Progenitor cell of endocrine pancreas (in vitro differentiated cells): ENCODE data around the gene PAWR. TPM values are rescaled to one million over a fixed set of nuclear protein-coding genes. Genes with fewer than 3 reads are reported as not detected.

Experiments used
- DNase-seq: peaks from one replicate; pipeline ENCODE4 v3.0.0; 2021; ENCODE audit warnings: low spot score; ENCODE audit not compliant: unreplicated experiment
- H3K27ac Mint-ChIP-seq: 2 replicates; pipeline ENCODE4 v1.8.0; 2021; ENCODE audit warnings: mild to moderate bottlenecking, moderate library complexity, mixed read lengths
- H3K27me3 Mint-ChIP-seq: 2 replicates; pipeline ENCODE4 v1.8.0; 2021; ENCODE audit warnings: mixed read lengths
- H3K36me3 Mint-ChIP-seq: 2 replicates; pipeline ENCODE4 v1.8.0; 2022; ENCODE audit warnings: mixed read lengths; ENCODE audit not compliant: insufficient read depth
- H3K4me1 Mint-ChIP-seq: 2 replicates; pipeline ENCODE4 v1.8.0; 2021; ENCODE audit warnings: low read depth, mixed read lengths
- H3K4me3 Mint-ChIP-seq: 2 replicates; pipeline ENCODE4 v1.8.0; 2021; ENCODE audit warnings: low read depth, mild to moderate bottlenecking, moderate library complexity, mixed read lengths
- H3K9me3 Mint-ChIP-seq: 2 replicates; pipeline ENCODE4 v1.8.0; 2021; ENCODE audit warnings: low read depth, mixed read lengths
- total RNA-seq: library from RNA; stranded (reverse); gene quantifications from 2 replicates; pipeline ENCODE4 v1.2.1, GENCODE V29; 2021
- TF ChIP-seq, protein P1 (sequence below): fragments of 200-600 bp; sonication (generic); IDR thresholded peaks from one replicate; pipeline ENCODE4 v1.5.0; 2021; ENCODE audit warnings: antibody characterized with exemption, mild to moderate bottlenecking; ENCODE audit not compliant: unreplicated experiment

PAWR gene
- total RNA-seq, 1 donor from 2014 or later: 85.7 TPM

DNA sequence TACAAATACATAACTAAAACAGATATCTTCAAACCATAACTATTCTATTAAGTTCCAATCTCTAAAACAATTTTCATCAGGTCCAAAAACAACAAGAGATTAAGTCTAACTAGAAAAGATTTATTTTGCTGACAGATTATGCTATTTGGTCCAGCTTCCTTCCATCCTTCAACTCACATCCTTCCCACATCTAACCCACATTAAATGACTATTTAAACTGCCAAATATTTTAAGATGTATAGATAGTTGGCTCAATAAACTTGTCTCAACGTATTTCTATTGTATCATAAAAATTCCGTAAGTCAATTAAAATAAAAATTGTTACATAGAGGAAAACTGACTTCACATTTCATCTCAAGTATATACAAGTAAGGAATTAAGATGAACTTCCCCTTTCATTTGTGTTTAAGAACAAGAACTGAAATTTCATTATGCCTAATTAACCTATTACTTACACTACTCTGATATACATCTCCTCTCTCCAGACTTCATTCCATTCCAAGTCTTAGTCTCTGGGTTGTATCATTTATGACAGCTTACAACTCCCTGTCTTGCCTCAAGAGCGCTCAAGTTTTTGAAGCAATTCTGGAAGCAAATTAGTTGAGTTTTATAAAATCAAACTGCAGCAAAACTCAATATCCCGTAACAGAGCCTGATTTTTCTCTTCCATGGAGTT lies 25.4 kb downstream of the PAWR start:
- H3K27me3 Mint-ChIP-seq: no peaks in the 10 kb centered on the region
- no peak overlapping the region for H3K4me3 Mint-ChIP-seq
- H3K27ac Mint-ChIP-seq: no peak overlapping the region
- peaks cover under 1% of the 10 kb centered on the region for H3K4me1 Mint-ChIP-seq
- H3K9me3 Mint-ChIP-seq: no peaks in the 10 kb centered on the region
- H3K36me3 Mint-ChIP-seq: peaks cover 9% of the 10 kb centered on the region
- TF ChIP-seq, protein P1, sequence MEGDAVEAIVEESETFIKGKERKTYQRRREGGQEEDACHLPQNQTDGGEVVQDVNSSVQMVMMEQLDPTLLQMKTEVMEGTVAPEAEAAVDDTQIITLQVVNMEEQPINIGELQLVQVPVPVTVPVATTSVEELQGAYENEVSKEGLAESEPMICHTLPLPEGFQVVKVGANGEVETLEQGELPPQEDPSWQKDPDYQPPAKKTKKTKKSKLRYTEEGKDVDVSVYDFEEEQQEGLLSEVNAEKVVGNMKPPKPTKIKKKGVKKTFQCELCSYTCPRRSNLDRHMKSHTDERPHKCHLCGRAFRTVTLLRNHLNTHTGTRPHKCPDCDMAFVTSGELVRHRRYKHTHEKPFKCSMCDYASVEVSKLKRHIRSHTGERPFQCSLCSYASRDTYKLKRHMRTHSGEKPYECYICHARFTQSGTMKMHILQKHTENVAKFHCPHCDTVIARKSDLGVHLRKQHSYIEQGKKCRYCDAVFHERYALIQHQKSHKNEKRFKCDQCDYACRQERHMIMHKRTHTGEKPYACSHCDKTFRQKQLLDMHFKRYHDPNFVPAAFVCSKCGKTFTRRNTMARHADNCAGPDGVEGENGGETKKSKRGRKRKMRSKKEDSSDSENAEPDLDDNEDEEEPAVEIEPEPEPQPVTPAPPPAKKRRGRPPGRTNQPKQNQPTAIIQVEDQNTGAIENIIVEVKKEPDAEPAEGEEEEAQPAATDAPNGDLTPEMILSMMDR: no peak
- no peak for DNase-seq

DNA sequence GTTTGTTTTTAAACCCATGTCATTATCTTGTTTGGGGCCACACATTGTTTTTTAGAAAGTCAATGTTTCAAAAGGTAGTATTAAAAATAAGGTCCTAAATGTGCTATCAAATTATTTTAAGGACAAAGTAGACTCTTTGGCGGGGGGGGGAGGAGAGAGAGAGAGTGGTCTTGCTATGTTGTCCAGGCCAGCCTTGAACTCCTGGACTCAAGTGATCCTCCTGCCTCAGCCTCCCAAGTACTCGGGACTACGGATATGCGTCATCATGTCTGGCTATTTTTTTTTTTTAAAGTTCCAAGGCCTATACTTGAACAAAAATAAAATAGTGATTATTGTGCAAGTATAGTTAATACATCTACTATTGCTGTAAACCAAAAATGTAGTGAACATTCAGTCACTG lies 26.2 kb downstream of the PAWR start:
- peaks cover 9% of the 10 kb centered on the region for H3K36me3 Mint-ChIP-seq
- TF ChIP-seq, protein P1: no peak
- peaks cover 8% of the 10 kb centered on the region for H3K4me1 Mint-ChIP-seq
- no peaks in the 10 kb centered on the region for H3K9me3 Mint-ChIP-seq
- no peak overlapping the region for H3K27ac Mint-ChIP-seq
- no peaks in the 10 kb centered on the region for H3K27me3 Mint-ChIP-seq
- H3K4me3 Mint-ChIP-seq: no peak overlapping the region
- DNase-seq: no peak

DNA sequence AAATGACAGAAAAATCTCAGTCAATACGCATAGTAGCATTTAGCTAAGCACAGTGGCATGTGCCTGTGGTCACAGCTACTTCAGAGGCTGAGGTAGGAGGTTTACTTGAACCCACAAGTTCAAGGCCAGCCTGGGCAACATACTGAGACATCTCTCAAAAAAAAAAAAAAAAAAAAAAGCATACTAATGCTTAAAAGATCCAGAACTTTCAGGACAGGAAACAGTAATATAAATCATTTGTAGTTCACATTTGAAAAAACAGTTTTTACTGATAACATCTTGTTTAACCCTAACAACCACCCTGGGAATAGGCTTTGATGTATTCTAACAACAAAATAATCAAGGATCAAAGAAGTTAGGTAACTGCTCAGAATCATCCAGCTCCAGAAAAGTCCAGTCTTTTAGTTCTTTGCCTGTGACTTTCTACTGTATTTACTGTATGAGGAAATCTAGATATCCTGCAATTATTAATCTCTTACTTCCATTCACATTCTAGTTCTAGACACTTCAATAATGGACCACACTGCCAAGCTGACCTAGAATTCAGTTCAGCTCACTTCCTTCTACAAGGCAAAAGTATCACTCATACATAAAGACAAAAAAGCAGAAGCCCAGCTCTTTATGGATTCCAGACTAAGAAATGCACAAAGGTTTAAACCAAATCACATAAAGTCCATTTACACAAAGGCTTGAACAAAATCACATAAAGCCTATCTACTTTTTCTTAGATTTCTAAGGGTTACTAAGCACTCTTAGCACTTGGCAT lies 28.5 kb downstream of the PAWR start:
- Mint-ChIP-seq H3K4me1 (peaks cover 12% of the 10 kb centered on the region), H3K27ac (no peak overlapping the region), H3K36me3 (peaks cover 10% of the 10 kb centered on the region), H3K27me3 (no peaks in the 10 kb centered on the region), H3K4me3 (no peak overlapping the region), H3K9me3 (no peaks in the 10 kb centered on the region)
- DNase-seq: no peak
- TF ChIP-seq, protein P1: no peak

DNA sequence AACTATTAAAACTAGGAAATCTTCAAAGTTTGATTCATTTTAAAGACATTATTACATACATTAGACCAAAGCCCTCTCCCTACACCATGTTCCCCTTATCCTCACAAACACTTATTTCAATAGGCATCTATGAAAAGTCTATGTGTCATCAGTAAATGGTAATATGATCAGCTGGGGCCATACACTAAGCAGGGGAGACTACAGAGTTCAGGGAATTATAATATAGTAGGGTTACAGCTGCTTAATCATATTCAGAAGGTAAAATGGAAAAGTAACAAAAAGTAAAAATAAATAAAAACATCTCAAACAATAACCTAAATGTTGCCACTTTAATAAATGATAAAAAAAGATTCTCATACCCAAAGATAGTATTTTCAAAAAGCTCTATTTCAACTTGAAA lies 29.1 kb downstream of the PAWR start:
- Mint-ChIP-seq H3K36me3 (peaks cover 15% of the 10 kb centered on the region), H3K27me3 (no peaks in the 10 kb centered on the region), H3K4me1 (peaks cover 12% of the 10 kb centered on the region), H3K9me3 (no peaks in the 10 kb centered on the region), H3K4me3 (no peak overlapping the region), H3K27ac (no peak overlapping the region)
- no peak for DNase-seq
- TF ChIP-seq, protein P1: no peak

DNA sequence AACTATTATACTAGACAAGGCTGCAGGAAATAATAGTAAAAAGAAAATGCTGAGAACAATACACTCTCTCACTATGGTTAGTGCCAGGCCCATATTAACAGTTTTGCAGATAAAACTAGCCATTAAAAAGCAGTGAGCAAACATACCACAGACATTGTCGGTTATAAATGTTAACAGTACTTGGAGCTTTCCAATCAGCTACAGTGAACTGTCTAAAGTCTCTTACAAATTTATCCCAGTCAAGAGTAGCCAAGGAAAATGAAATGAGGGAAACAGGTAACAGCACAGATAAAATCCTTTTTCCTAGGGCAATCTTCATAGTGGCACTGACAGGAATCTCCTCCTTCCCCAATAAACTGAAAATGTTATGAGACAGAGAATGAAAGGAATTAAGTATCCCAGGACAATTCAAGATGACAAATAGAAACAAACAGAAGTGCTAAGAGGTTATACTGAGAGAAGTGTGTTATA lies 30.8 kb downstream of the PAWR start:
- Mint-ChIP-seq H3K4me3 (peak overlapping the region; percentile 5), H3K36me3 (peaks cover 19% of the 10 kb centered on the region), H3K27me3 (no peaks in the 10 kb centered on the region), H3K27ac (peak overlapping the region; percentile 0), H3K9me3 (peaks cover 4% of the 10 kb centered on the region), H3K4me1 (peaks cover 12% of the 10 kb centered on the region)
- no peak for DNase-seq
- TF ChIP-seq, protein P1: no peak
